Adrenal gland (tissue), 5 donors: Measurements from ENCODE around the gene CAMTA1.
A peak's percentile ranks its signal among the peaks of the same experiment; 100 is the strongest.

Experiments used
- CTCF ChIP-seq, 6 experiments: fragments of 450-650 bp in 4 of 6; fragments of 200-600 bp in 2 of 6; sonication (generic) in 1 of 6; IDR thresholded peaks; 1 replicate in 5 of 6; 2 replicates in 1 of 6; pipeline versions ENCODE4 v1.5.1 to v1.8.0; 2016 to 2021; ENCODE audit warnings: antibody characterized with exemption in 6 of 6, mild to moderate bottlenecking in 2 of 6, moderate library complexity in 1 of 6
- POLR2A ChIP-seq, 2 donors: fragments of 450-650 bp; IDR thresholded peaks; one replicate each; pipeline ENCODE4 v1.6.1; 2017; ENCODE audit warnings: antibody characterized with exemption in 2 of 2, mild to moderate bottlenecking in 2 of 2, moderate library complexity in 1 of 2
- donor health status: DM: no; HTN: no; CAD: no.

- TF ChIP-seq CTCF (IDR thresholded peaks at IDR 0.05): peak; percentile 21 to 52 (median 46)
- TF ChIP-seq POLR2A (IDR thresholded peaks at IDR 0.05): no peak
Observed at GRCh38 chr1:7808253-7808844, 1023.1 kb downstream of the CAMTA1 start.
